ENCODE results near the gene STARD8. TPM values are rescaled to one million over a fixed set of nuclear protein-coding genes. Genes with fewer than 3 reads are reported as not detected.
A peak's percentile ranks its signal among the peaks of the same experiment; 100 is the strongest.

Gene STARD8
- total and polyA plus RNA-seq, 4 donors: 1.8 to 10.7 (median 8.3) TPM

- whole genome bisulfite sequencing: 62% methylated on average over 4 of the region's 4 CpGs
- TF ChIP-seq JUND (IDR thresholded peaks at IDR 0.05): no peak
- TF ChIP-seq HNF4A (conservative IDR thresholded peaks at IDR 0.05): peak in 1 of 2 donors; percentile 32
- TF ChIP-seq MAX (IDR thresholded peaks at IDR 0.05): no peak
- TF ChIP-seq HNF4G (IDR thresholded peaks at IDR 0.05): no peak
- peak; percentile 67 for TF ChIP-seq CTCF (IDR thresholded peaks at IDR 0.05; ENCODE audit: low read depth, low read length, missing input control)
- TF ChIP-seq RAD21 (IDR thresholded peaks at IDR 0.05): peak; percentile 82 to 91
- TF ChIP-seq ATF3 (IDR thresholded peaks at IDR 0.05): no peak
- no peak for TF ChIP-seq GABPA (IDR thresholded peaks at IDR 0.05 in 1 of 2, conservative IDR thresholded peaks at IDR 0.05 in 1 of 2)
- no peak for TF ChIP-seq SP1 (IDR thresholded peaks at IDR 0.05)
- no peak for TF ChIP-seq FOXA1 (IDR thresholded peaks at IDR 0.05)
- DNase-seq (ENCODE audit: low spot score): peak; percentile 36
Measured at GRCh38 chrX:68710870-68711576, 63.6 kb downstream of the STARD8 start.

GRCh38 chrX:68711845-68712244 lies 64.4 kb downstream of the STARD8 start:
- Histone ChIP-seq H3K9me3 (ENCODE audit: control insufficient read depth in 4 of 4, low read length in 3 of 4) (no peaks in the 10 kb centered on the region), H3K4me3 (ENCODE audit: low read depth in 1 of 3, low read length in 3 of 3) (no peak overlapping the region), H3K36me3 (ENCODE audit: control insufficient read depth in 4 of 4, insufficient read depth in 3 of 4, low read depth in 1 of 4, low read length in 3 of 4) (peaks cover 0 to 29% (median 8%) of the 10 kb centered on the region in 4 donors), H3K27me3 (ENCODE audit: control insufficient read depth in 4 of 4, insufficient read depth in 4 of 4, low read length in 3 of 4) (no peaks in the 10 kb centered on the region), H3K27ac (ENCODE audit: low read depth in 1 of 2, low read length in 2 of 2) (no peak overlapping the region), H3K9ac (ENCODE audit: low read depth in 1 of 2, low read length in 2 of 2) (no peak overlapping the region), H3K4me1 (ENCODE audit: control insufficient read depth in 4 of 4, insufficient read depth in 4 of 4, low read length in 3 of 4) (peaks cover 0 to 2% (median under 1%) of the 10 kb centered on the region in 4 donors)
- TF ChIP-seq JUND (IDR thresholded peaks at IDR 0.05) (no peak), MAX (IDR thresholded peaks at IDR 0.05) (no peak), RXRA (IDR thresholded peaks at IDR 0.05) (no peak), HNF4A (conservative IDR thresholded peaks at IDR 0.05) (no peak), SP1 (IDR thresholded peaks at IDR 0.05) (no peak), FOXA2 (IDR thresholded peaks at IDR 0.05) (no peak), TAF1 (conservative IDR thresholded peaks at IDR 0.05) (no peak), ATF3 (IDR thresholded peaks at IDR 0.05) (no peak)
- 78% methylated on average over 5 of the region's 5 CpGs for WGBS
- DNase-seq (ENCODE audit: low spot score): no peak

More at GRCh38 chrX:68710870-68711576, 63.6 kb downstream of the STARD8 start:
- no peak overlapping the region for H3K9ac ChIP-seq (ENCODE audit: low read depth in 1 of 2, low read length in 2 of 2)
- H3K4me1 ChIP-seq (ENCODE audit: control insufficient read depth in 4 of 4, insufficient read depth in 4 of 4, low read length in 3 of 4): peaks cover 0 to 2% (median under 1%) of the 10 kb centered on the region in 4 donors
- no peak overlapping the region for H3K4me3 ChIP-seq (ENCODE audit: low read depth in 1 of 3, low read length in 3 of 3)
- no peaks in the 10 kb centered on the region for H3K27me3 ChIP-seq (ENCODE audit: control insufficient read depth in 4 of 4, insufficient read depth in 4 of 4, low read length in 3 of 4)
- H3K9me3 ChIP-seq (ENCODE audit: control insufficient read depth in 4 of 4, low read length in 3 of 4): no peaks in the 10 kb centered on the region
- H3K27ac ChIP-seq (ENCODE audit: low read depth in 1 of 2, low read length in 2 of 2): no peak overlapping the region
- H3K36me3 ChIP-seq (ENCODE audit: control insufficient read depth in 4 of 4, insufficient read depth in 3 of 4, low read depth in 1 of 4, low read length in 3 of 4): peaks cover 0 to 26% (median 7%) of the 10 kb centered on the region in 4 donors

GRCh38 chrX:68714856-68715255 lies 67.4 kb downstream of the STARD8 start:
- DNase-seq (ENCODE audit: low spot score): no peak
- H3K9me3 ChIP-seq (ENCODE audit: control insufficient read depth in 4 of 4, low read length in 3 of 4): no peaks in the 10 kb centered on the region
- WGBS: 100% methylated on average over 3 of the region's 3 CpGs
- no peak overlapping the region for H3K9ac ChIP-seq (ENCODE audit: low read depth in 1 of 2, low read length in 2 of 2)
- H3K4me3 ChIP-seq (ENCODE audit: low read depth in 1 of 3, low read length in 3 of 3): no peak overlapping the region
- H3K4me1 ChIP-seq (ENCODE audit: control insufficient read depth in 4 of 4, insufficient read depth in 4 of 4, low read length in 3 of 4): no peaks in the 10 kb centered on the region
- H3K27ac ChIP-seq (ENCODE audit: low read depth in 1 of 2, low read length in 2 of 2): no peak overlapping the region
- H3K27me3 ChIP-seq (ENCODE audit: control insufficient read depth in 4 of 4, insufficient read depth in 4 of 4, low read length in 3 of 4): no peaks in the 10 kb centered on the region
- TF ChIP-seq ZBTB33 (IDR thresholded peaks at IDR 0.05) (no peak), FOXA1 (IDR thresholded peaks at IDR 0.05) (no peak), YY1 (IDR thresholded peaks at IDR 0.05) (no peak), MAX (IDR thresholded peaks at IDR 0.05) (no peak), REST (IDR thresholded peaks at IDR 0.05) (no peak), SP1 (IDR thresholded peaks at IDR 0.05) (no peak), RXRA (IDR thresholded peaks at IDR 0.05) (no peak), TAF1 (conservative IDR thresholded peaks at IDR 0.05) (no peak), HNF4G (IDR thresholded peaks at IDR 0.05) (no peak), FOXA2 (IDR thresholded peaks at IDR 0.05) (no peak)
- H3K36me3 ChIP-seq (ENCODE audit: control insufficient read depth in 4 of 4, insufficient read depth in 3 of 4, low read depth in 1 of 4, low read length in 3 of 4): peaks cover 2 to 53% (median 11%) of the 10 kb centered on the region in 4 donors

Measured in liver (tissue), 9 donors.